NCI-H1436 treated with DMSO at 0.1 percent for 48 hours (cell line): ENCODE data around the gene BRIP1.
"Not testable (repeated sequence)": the region's sequence is repeated elsewhere in the genome, so short reads cannot be mapped to it uniquely, and the experiment has no call there.

Source experiments
- DNase-seq: peaks from one replicate; lab custom pipeline; 2025; lab: John Stamatoyannopoulos, UW

Gene BRIP1

DNA sequence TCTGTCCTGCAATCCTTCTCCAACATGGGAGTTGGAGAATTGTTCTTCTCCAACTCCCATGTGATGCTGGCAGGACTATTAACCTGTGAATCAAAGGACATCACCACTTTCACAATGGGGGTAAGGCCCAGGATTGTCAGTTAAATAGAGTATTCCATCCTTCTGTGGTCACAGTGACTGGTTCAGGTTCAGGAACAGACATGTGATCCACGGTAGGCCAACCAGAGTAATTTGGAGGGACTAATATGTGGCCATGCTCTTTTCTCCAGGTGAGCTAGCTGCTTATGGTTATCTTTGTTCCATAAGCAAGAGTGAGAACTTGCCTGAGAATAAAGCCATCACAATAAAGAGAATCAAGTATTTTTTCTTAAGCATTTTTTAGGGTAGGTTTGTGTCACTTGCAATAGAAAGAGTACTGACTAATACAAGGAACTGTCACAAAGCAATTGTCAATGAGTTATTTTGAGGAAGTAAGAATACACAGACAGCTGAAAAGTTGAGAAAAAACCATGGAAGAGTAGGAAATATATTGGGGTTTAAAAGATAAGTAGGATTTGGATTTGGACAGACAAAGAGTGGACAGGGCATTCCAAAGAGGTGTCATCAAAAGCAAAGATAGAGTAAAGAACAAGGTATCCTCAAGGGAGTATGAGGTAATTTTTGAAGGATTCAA is 63.4 kb downstream of the BRIP1 start:
- DNase-seq = no peak

DNA sequence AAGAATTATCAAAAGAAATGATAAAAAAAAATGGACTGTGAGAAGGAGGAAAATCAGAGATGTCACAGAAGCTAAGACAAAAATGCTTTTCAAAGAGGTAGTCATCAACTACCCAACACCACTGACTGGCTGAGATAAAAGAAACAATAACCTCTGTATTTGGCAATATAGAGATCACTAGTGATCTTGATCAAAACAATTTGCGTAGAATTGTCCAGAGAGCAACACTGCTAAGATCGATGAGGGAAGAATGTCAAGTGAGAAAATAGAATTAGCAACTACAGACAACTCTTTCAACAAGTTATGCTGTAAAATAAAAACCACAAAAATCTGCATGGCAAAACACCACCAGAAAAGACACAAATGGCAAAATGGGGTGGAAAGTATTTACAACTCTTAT is 66.0 kb downstream of the BRIP1 start:
- no peak for DNase-seq

DNA sequence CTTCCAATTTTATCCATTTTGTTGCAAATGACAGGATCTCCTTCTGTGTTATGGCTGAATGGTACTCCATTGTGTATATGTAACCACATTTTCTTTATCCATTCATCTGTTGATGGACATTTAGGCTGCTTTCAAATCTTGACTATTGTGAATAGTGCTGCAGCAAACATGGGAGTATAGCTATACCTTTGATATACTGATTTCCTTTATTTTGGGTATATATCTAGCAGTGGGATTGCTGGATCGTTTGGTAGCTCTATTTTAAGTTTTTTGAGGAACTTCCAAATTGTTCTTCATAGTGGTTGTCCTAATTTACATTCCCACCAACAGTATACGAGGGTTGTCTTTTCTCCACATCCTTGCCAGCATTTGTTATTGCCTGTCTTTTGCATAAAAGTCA is 67.8 kb downstream of the BRIP1 start:
- DNase-seq = no peak

DNA sequence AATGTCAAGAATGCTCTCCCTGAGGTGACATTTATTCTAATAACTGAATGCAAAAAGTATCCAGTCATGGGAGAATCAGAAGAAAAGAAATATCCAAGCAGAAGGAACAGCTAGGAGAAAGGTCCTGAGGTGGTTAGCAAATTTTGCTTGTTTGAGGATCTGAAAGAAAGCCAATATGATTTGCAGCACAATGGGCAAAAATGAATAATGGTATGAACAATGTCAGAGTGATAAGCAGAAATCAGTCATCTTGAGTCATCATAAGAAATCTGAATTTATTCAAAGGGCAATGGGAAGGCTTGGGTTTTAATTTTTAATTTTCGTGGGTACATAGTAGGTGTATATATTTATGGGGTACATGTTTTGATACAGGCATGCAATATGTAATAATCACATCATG is 68.5 kb downstream of the BRIP1 start:
- DNase-seq = no peak

DNA sequence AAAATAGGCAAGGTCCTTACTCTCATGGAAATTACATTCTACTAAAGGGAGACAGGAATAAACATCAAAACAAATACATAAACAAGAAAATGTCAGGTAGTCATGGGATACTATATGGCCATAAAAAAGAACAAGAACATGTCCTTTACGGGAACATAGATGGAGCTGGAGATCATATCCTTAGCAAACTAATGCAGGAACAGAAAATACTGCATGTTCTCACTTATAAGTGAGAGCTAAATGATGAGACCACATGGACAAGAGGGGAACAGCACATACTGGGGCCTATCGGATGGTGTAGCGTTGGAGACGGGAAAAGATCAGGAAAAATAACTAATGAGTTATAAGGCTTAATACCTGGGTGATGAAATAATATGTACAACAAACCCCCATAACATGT is 69.1 kb downstream of the BRIP1 start:
- no peak for DNase-seq

DNA sequence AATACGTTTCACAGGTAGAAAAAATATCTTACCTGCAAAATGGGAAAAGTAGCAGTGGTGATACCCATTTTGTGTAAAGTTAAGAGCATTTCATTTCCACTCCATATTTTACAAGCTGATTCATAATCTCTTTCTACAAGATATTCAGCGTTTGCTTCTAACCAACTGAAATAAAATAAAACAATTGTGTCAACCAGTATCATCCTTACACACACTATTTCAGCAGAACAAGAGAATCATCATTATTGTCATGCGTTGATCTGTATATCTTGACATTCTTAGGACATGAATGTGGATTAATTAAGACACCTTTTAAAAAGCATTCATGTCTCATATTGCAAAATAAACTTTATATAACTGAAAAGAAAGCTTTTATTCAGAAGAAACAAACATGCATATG is 69.8 kb downstream of the BRIP1 start:
- no peak for DNase-seq

DNA sequence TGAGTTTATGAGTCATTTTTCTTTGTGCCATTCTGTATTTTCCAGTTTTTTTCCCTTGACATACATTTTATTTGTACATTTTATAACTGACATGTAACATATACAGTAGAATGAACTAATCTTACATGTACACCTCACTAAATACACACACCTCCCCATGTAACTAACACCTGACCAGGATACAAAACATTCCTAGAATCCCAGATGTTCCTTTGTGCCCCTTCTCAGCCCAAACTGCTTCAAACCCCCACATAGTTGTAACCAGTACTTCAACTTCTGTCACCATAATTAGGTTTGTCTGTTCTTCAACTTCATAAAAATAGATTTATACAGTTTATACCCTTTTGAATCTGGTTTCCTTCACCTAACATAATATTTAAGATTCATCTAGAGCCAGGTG is 73.5 kb downstream of the BRIP1 start:
- DNase-seq = no peak

DNA sequence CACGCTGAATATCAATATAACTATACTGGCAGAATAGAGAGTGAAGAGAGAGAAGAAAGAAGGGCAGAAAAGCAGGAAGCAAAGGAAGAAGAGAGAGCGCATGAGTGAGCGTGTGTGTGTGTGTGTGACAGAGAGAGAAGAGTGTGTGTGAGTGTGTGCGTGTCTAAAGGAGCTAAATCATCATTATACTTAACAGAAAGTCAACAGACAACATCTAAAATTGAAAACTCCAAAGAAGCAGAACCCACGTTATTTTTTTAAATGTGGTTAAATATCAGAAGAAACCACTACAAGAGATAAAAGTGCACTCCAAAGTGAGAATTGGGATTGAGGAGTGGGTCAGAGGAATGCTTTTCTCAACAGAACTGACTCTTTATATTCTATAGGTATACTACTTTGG is 77.2 kb downstream of the BRIP1 start:
- DNase-seq = no peak

DNA sequence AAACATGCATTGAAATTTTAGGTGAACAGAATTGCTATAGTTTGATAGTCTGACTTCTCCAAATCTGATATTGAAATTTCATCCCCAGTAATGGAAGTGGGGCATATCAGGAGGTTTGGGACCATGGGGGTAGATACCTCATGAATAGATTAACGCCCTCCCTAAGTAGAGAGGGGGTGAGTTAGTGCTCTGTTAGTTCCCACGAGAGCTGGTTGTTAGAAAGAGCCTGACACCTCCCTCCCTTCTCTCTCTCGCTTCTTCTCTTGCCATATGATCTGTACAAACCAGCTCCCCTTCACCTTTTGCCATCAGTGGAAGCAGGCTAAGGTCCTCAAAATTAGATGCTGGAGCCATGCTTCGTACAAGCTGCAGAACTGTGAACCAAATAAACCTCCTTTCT is 78.8 kb downstream of the BRIP1 start:
- no peak for DNase-seq

DNA sequence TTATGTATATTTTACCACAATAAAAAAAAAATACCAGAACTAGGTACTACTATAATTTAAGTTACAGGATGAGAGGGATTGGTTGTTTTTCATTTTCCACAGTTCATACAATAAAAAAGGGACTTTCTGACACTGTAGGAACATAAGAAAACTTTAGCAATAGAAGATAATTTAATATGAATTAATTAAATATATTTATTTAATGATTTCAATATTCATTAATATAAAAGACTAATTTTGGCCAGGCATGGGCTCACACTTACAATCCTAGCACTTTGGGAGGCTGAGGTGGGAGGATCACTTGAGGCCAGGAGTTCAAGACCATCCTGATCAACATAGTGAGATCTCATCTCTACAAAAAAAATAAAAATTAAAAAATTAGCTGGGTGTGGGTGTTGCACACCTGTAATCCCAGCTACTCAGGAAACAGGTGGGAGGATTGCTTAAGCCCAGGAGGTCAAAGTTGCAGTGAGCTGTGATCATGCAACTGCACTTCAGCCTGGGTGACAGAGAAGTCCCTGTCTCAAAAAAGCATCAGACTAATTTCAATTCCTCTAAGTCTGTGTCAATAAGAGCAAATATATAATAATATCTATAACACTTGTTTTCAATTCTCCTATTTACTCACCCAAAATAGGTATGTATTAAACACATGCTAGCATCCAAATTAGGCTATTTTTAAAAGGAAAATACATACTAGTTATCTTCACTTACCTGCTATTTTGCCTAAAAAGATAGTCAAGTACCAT is 79.6 kb downstream of the BRIP1 start:
- no peak for DNase-seq

DNA sequence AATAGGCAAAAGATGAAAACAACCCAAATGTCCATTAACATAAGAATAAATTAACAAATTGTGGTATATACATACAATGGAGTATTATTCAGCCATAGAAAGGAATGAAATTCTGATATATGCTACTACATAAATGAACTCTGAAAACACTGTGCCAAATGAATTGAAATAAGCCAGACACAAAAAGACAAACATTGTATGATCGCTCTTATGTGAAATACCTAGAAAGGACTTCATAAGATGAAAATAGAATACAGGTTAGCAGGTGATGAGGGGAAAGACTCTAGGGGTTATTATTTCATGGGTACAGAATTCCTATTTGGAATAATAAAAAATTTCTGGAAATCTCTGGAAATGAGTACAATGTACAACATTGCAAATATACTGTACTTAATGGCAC is 80.2 kb downstream of the BRIP1 start:
- DNase-seq = no peak

DNA sequence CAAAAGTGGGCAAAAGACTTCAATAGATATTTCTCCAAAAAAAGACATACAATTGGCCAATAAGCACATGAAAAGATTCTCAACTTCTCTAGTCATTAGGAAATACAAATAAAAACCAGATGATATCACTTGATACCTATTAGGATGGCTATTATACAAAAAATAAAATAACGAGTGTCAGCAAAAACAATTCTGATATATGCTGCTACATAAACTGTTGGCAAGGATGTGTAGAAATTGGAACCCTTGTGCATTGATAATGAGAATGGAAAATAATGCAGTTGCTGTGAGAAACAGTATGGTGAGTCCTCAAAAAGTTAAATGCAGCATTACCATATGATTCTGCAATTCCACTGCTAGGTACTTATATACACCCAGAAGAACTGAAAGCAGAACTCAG is 80.6 kb downstream of the BRIP1 start:
- no peak for DNase-seq

DNA sequence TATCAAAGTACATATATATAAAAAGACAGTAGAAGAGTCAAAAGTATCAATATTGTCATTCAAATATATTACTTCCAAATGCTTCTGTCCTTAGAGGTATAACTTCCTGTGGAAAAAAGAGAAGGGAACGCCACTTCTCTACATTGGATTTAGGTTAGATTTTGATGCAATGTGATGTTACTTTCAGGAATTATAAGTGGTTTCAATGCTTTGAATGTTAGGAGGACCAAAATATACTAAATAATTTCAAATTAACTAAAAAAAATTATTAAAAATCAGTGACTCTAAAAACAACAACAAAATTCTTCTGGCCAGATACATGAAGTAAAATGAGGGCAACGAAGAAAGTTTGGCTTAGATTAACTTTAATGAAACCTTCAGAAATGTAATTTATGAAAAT is 88.0 kb downstream of the BRIP1 start:
- DNase-seq = no peak

DNA sequence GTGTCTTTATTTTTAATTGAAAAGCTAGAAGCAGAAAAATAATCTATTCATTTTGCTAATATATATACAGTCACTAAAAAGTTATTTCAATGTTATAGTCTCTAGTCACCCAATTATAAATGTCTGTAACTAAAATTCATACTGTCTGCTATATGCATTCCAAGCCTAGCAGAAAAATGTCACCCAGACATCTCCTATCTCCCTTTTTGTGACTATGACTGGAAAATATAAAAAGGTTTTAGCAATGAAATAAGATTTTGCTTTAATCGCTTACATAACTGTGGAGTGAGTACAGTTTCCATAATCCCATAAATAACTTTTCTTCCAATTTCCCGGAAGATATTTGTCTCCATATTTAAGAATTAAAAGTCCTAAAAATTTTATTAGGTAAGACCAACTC is 88.6 kb downstream of the BRIP1 start:
- no peak for DNase-seq

DNA sequence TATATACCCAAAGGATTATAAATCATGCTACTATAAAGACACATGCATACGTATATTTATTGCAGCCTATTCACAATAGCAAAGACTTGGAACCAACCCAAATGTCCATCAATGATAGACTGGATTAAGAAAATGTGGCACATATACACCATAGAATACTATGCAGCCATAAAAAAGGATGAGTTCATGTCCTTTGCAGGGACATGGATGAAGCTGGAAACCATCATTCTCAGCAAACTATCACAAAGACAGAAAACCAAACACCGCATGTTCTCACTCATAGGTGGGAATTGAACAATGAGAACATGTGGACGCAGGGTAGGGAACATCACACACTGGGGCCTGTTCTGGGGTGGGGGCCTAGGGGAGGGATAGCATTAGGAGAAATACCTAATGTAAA is 89.2 kb downstream of the BRIP1 start:
- DNase-seq = not testable (repeated sequence)

DNA sequence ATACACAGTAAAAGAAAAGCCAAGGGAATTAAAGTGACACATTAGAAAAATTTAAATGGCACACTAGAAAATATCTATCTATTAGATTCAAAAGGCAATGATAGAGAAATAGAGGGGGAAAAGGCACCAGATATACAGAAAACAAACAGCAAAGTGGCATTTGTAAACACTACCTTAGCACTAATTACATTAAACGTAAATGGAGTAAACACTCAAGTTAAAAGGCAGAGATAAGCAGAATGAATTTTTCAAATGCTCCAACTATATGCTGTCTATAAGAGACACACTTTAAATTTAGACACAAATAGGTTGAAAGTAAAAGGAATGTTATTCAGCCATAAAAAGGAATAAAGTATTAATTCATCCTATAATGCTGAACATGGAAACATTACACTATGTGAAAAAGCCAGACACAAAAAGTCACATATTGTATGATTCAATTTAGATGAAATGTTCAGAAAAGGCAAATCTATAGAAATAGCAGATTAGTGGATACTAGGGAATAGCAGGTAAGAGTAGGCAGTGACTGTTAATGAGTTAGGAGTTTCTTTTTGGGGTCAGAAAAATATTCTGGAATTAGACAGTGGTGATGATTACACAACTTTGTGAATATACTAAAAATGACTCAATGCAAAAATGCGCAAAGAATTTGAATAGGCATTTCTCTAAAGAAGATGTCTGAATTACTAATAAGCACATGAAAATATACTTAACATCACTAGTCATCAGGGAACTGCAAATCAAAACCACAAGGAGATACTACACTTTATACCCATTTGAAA is 92.4 kb downstream of the BRIP1 start:
- DNase-seq = no peak

DNA sequence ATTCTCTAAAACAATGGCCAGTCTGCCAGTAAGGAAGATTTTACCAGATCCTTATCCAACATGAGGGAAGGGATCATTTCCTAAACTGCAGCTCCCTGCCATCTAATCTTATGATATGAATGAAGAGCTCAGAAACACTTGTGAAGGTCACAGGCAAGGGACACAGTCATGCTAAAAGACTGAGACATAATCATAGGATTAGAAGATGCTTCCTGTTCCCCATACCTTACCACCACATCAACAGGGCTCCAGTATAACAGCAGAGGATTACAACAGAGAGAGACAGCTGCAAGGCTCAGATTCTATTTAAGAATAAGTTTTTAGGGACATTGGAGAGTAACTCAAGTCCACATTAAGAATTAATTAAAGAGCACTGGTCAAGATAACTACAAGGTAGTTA is 93.3 kb downstream of the BRIP1 start:
- DNase-seq = no peak

DNA sequence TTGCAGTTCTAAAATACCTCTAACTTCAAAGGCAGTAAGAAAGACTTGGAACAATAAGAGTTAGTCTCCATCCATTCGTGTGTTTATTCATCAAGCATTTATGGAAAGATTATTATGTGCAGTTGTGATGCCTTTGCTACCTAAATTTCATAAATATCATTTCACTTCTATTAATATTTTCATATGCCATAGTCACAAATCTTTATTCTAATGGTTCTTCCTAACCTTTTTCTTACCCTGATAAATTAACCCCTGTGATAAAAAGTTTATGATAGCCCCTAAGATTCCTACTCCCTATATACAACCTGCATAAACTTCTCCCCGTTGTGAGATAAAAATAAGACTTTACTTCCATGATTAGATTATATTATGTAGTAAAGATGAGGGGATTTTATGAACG is 94.9 kb downstream of the BRIP1 start:
- no peak for DNase-seq

DNA sequence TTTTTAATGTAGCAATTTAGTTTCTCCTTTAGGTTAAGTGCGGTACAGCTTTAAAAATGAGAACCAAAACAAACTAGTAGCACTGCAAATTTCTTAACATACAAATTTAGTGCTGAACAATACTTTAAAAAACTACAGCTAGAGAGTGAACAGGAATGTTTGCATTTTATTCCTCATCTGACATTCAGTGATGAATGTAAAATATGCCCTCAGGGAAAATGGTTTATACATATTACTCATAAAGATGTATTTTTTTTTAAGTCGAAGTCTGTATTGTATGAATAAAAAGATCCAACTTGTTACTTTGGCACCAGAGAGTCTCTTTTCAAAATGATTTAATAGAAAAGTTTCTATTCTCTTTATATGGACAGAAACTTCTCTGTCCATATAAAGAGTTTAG is 96.8 kb downstream of the BRIP1 start:
- no peak for DNase-seq

DNA sequence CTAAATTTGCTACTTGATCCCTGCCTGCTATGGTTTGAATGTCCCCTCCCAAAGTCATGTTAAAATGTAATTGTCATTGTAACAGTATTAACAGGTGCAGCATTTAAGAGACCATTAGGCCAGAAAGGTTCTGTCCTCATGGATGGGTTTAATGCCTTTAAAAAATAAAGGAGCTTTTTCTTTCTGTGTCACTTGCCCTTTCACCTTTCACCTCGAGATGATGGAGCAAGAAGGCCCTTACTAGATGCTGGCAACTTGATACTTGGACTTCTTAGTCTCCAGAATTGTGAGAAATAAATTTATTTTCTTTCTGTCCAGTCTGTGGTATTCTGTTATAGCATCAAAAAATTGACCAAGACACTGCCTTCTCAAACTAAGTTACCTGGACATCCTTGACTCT is 98.5 kb downstream of the BRIP1 start:
- no peak for DNase-seq

DNA sequence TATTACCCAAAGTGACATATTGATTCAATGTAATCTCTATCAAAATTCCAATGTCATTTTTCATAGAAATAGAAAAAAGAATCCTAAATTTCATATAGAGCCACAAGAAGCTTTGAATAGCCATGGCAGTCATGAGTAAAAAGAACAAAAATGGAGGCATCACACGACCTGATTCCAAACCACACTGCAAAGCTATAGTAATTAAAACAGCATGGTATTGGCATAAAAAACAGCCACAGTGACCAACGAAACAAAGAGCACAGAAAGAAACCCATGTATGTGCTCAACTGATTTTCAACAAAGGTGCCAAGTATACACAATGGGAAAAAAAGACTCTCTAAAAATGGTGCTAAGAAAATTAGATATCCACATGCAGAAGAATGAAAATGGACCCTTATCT is 101.5 kb downstream of the BRIP1 start:
- DNase-seq = no peak

DNA sequence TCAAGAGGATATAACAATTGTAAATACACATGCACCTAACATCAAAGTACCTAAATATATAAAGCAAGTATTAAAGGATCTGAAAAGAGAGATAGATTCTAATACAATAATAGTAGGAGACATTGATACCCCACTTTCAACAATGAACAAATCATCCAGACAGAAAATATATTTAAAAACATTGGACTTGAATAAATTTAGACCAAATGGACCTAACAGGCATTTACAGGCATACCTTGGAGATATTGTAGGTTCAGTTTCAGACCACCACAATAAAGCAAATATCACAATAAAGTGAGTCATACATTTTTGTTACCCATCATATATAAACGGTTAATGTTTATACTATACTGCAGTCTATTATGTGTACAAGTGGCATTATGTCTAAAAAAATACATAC is 104.0 kb downstream of the BRIP1 start:
- DNase-seq = no peak

DNA sequence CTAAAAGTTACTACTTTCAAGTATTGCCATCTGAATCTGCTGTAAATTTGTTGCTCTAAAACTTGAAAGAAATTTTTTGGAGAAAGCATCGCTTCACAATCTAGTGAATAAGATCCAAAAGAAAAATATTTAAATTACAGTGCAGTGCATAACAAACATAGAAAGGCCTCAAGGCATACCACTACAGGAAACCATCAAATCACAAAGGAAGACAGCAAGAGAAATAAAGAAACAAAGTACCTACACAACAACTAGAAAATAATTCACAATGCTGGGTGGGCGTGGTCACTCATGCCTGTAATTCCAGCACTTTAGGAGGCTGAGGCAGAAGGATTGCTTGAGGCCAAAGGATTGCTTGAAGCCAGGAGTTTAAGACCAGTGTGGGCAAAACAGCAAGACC is 104.9 kb downstream of the BRIP1 start:
- DNase-seq = no peak
